Ishikawa (cell line): ENCODE measurements around the gene FXN.

Experiments used
- CEBPB ChIP-seq: IDR thresholded peaks from 2 replicates; pipeline ENCODE4 v1.6.1; 2012
- CREB1 ChIP-seq: IDR thresholded peaks from 2 replicates; pipeline ENCODE4 v1.6.1; 2012; ENCODE audit warnings: low read depth
- EGR1 ChIP-seq: IDR thresholded peaks from 2 replicates; pipeline ENCODE4 v1.6.1; 2012
- EP300 ChIP-seq: IDR thresholded peaks from 2 replicates; pipeline ENCODE4 v1.6.1; 2012; ENCODE audit warnings: borderline replicate concordance
- FOXM1 ChIP-seq: IDR thresholded peaks from 2 replicates; pipeline ENCODE4 v1.6.1; 2012; ENCODE audit warnings: low read depth, borderline replicate concordance
- NFIC ChIP-seq: IDR thresholded peaks from 2 replicates; pipeline ENCODE4 v1.6.1; 2012
- RAD21 ChIP-seq: IDR thresholded peaks from 2 replicates; pipeline ENCODE4 v1.6.1; 2012; ENCODE audit warnings: low read depth
- TAF1 ChIP-seq: IDR thresholded peaks from 2 replicates; pipeline ENCODE4 v1.6.1; 2012; ENCODE audit warnings: low read depth, mild to moderate bottlenecking
- TCF12 ChIP-seq: IDR thresholded peaks from 2 replicates; pipeline ENCODE4 v1.6.1; 2012; ENCODE audit warnings: low read depth
- TEAD4 ChIP-seq: IDR thresholded peaks from 2 replicates; pipeline ENCODE4 v1.6.1; 2012
- YY1 ChIP-seq: IDR thresholded peaks from 2 replicates; pipeline ENCODE4 v1.6.1; 2012; ENCODE audit warnings: low read depth
- ZBTB7A ChIP-seq: IDR thresholded peaks from 2 replicates; pipeline ENCODE4 v1.6.1; 2012; ENCODE audit warnings: low read depth
- TF ChIP-seq, protein P1 (sequence below): IDR thresholded peaks from 2 replicates; pipeline ENCODE4 v1.6.1; 2012
- TF ChIP-seq, protein P2 (sequence below): IDR thresholded peaks from 2 replicates; pipeline ENCODE4 v1.6.1; 2012; ENCODE audit warnings: low read depth, mild to moderate bottlenecking
- TF ChIP-seq, protein P3 (sequence below): IDR thresholded peaks from 2 replicates; pipeline ENCODE4 v1.6.1; 2012

Gene FXN

DNA sequence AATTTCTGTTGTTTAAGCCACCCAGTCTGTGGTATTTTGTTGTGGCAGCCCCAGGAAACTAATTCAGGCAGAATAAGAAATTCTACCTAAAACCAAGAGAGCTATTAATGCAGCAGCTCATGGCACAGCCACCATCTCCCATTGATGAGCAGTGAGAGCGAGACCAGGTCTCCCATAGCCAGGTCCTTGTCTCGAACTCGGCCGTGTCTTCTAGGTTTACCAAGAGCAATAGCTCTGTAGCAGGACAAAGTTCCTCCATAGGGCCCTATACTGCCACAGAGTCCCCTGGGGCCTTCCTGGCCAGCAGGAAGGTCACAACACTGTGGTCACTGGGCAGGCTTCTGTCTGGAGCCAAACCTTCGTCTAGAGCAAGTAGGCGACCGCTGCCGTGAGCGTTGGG, 104.0 kb downstream of the FXN start:
- TF ChIP-seq EGR1 (no peak), EP300 (no peak), TAF1 (no peak), ZBTB7A (no peak), YY1 (no peak), TEAD4 (no peak), FOXM1 (no peak), NFIC (no peak), CEBPB (no peak)
- TF ChIP-seq, protein P1, sequence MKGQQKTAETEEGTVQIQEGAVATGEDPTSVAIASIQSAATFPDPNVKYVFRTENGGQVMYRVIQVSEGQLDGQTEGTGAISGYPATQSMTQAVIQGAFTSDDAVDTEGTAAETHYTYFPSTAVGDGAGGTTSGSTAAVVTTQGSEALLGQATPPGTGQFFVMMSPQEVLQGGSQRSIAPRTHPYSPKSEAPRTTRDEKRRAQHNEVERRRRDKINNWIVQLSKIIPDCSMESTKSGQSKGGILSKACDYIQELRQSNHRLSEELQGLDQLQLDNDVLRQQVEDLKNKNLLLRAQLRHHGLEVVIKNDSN, result no peak

DNA sequence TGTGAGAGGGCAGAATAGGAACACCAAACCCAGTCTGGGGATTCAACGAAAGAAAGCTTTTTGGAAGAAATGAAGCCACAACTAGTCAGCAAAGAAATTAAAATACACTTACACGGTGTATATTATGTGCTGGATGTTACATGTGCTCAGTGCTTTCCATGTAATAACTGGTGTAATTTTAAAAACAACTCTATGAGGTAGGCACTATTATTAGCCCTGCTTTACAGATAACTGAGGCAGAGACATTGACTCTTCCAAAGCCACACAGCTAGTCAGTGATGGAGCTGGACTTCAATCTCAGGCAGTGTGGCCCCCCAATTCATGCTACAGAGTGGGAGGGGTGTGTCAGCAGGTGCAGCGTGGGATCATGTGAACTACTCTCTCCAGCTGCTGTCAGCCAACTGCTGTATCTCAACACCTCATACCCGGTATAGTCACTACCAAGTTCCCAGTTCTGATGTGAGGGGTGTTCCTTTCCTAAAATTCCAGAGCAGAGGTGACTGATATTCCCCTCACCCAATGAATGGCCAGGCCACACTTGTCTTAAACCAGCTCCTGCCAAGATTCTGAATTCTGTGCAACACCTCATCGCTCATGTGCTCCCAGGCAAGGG, 104.7 kb downstream of the FXN start:
- TF ChIP-seq ZBTB7A (no peak), TAF1 (no peak), EGR1 (no peak), TEAD4 (no peak), RAD21 (no peak), EP300 (no peak), YY1 (no peak), NFIC (no peak)
- TF ChIP-seq, protein P2, sequence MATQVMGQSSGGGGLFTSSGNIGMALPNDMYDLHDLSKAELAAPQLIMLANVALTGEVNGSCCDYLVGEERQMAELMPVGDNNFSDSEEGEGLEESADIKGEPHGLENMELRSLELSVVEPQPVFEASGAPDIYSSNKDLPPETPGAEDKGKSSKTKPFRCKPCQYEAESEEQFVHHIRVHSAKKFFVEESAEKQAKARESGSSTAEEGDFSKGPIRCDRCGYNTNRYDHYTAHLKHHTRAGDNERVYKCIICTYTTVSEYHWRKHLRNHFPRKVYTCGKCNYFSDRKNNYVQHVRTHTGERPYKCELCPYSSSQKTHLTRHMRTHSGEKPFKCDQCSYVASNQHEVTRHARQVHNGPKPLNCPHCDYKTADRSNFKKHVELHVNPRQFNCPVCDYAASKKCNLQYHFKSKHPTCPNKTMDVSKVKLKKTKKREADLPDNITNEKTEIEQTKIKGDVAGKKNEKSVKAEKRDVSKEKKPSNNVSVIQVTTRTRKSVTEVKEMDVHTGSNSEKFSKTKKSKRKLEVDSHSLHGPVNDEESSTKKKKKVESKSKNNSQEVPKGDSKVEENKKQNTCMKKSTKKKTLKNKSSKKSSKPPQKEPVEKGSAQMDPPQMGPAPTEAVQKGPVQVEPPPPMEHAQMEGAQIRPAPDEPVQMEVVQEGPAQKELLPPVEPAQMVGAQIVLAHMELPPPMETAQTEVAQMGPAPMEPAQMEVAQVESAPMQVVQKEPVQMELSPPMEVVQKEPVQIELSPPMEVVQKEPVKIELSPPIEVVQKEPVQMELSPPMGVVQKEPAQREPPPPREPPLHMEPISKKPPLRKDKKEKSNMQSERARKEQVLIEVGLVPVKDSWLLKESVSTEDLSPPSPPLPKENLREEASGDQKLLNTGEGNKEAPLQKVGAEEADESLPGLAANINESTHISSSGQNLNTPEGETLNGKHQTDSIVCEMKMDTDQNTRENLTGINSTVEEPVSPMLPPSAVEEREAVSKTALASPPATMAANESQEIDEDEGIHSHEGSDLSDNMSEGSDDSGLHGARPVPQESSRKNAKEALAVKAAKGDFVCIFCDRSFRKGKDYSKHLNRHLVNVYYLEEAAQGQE, result no peak
- TF ChIP-seq, protein P3, sequence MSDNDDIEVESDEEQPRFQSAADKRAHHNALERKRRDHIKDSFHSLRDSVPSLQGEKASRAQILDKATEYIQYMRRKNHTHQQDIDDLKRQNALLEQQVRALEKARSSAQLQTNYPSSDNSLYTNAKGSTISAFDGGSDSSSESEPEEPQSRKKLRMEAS, result no peak

DNA sequence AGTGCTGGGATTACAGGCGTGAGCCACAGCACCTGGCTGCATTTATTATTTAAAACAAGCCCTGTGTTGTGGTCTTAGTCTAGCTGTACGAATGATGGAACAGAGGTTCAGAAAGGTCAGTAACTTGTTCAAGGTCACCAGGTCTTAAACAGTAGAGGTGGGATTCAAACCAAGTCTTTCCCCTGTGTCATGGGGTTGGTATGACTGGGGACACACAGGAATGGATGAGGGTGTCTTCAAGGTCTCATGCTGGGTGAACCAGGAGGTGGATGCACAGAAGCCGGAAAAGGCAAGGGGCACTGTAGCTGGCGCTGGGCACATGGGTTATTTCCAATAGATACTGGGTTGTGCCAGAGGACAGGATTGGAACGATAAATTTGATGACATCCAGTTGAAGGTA, 106.3 kb downstream of the FXN start:
- TF ChIP-seq CEBPB (no peak), YY1 (no peak), CREB1 (no peak), FOXM1 (no peak), RAD21 (no peak), ZBTB7A (no peak), TAF1 (no peak), NFIC (no peak), EGR1 (no peak), EP300 (no peak), TCF12 (no peak)
- TF ChIP-seq, protein P2, result no peak
- TF ChIP-seq, protein P3, result no peak
- TF ChIP-seq, protein P1, result no peak

DNA sequence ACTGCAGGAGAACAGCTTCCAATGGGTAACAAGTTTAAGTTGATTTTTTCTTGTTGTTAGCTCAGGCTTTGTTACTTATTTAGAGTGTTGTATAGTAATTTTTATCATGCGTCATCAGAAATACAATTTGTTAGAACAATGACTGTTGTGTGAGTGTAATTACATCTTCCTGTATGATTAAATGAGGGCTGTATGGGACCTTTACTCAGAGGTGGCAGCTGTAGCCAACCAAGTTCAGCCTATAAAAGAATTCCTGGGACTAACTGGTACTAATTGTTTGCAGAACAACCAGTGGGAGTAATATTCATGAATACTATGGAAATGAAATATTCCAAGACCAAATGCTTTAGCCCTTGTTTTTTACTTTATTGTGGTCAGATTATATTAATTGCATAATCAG, 107.7 kb downstream of the FXN start:
- TF ChIP-seq ZBTB7A (no peak), RAD21 (no peak), TCF12 (no peak), CREB1 (no peak), FOXM1 (no peak), TEAD4 (no peak), CEBPB (no peak), EP300 (no peak), NFIC (no peak), YY1 (no peak), TAF1 (no peak), EGR1 (no peak)
- TF ChIP-seq, protein P3, result no peak
- TF ChIP-seq, protein P1, result no peak
- TF ChIP-seq, protein P2, result no peak
